ENCODE data around the gene PLCXD3.

DNA sequence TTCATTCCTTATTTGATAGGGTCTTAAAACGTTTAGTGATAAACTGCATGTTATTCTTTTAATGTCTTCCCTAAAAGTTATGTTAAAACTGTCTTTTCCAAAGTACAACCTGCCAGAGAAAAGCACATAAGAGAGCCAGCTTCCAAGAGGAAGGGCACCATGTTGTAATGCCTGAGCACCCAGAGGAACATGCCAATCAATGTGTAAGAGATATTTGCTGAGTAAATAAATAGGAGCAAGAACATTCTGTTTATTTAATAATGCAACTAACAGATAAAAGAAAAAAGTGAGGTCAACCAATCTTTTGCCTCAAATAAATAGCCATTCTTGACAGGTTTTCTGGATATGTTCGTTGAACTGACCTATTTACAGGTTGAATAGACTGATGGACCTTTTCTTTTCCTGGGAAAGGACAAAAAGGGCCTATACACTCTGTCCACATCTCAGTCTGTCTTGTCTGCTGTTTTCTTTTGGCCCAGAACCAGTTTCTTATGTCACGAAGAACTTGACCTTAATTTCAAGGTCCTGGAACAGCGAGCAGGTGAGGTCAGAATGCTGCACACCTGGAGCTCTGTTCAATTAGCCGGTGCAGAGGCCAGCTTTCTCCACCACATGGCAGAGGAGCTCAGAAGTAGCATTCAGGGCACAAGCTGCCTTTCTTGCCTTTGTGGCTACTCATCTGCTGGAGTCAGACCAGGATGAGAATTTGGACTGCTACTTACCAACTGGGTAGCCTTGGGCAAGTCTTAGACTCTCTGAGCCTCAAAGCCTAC is 77.7 kb downstream of the PLCXD3 start:
- no peak for TF ChIP-seq POLR2AphosphoS5 (IDR thresholded peaks at IDR 0.05)
- TF ChIP-seq, protein P1, sequence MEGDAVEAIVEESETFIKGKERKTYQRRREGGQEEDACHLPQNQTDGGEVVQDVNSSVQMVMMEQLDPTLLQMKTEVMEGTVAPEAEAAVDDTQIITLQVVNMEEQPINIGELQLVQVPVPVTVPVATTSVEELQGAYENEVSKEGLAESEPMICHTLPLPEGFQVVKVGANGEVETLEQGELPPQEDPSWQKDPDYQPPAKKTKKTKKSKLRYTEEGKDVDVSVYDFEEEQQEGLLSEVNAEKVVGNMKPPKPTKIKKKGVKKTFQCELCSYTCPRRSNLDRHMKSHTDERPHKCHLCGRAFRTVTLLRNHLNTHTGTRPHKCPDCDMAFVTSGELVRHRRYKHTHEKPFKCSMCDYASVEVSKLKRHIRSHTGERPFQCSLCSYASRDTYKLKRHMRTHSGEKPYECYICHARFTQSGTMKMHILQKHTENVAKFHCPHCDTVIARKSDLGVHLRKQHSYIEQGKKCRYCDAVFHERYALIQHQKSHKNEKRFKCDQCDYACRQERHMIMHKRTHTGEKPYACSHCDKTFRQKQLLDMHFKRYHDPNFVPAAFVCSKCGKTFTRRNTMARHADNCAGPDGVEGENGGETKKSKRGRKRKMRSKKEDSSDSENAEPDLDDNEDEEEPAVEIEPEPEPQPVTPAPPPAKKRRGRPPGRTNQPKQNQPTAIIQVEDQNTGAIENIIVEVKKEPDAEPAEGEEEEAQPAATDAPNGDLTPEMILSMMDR (IDR thresholded peaks at IDR 0.05) = no peak
- TF ChIP-seq POLR2A (IDR thresholded peaks at IDR 0.05) = no peak

Data from prostate gland (tissue), 2 donors.